Measurements from ENCODE around the gene SCARB1.

Gene SCARB1

DNA sequence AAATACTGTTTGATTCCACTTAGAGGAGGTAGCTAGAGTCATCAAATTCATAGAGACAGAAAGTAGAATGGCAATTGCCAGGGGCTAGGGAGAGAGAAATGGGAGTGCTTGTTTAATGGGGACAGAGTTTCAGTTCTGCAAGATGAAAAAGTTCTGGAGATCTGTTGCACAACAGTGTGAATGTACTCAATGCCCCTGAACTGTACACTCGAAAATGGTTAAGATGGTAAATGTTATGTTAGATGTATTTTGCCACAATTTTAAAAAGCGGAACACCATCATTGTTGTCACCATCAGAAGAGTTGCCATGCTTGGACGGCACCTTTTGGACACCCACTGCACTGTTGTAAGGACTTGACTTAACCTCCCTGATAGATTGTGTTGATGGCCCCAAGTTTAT is 106.9 kb downstream of the SCARB1 start:
- no peak for DNase-seq

DNA sequence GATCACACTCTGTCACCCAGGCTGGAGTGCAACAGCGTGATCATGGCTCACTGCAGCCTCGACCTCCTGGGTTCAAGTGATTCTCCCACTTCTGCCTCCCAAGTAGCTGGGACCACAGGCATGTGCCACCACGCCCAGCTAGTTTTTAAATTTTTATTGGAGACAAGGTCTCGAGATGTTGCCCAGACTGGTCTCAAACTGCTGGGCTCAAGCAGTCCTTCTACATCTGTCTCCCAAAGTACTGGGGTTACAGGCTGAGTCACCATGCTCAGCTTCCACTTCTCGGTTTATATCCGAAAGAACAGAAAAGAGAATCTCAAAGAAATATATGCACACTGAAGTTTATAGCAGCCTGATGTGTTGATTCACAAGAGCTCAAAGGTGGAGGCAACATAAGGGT is 107.5 kb downstream of the SCARB1 start:
- DNase-seq, result no peak

DNA sequence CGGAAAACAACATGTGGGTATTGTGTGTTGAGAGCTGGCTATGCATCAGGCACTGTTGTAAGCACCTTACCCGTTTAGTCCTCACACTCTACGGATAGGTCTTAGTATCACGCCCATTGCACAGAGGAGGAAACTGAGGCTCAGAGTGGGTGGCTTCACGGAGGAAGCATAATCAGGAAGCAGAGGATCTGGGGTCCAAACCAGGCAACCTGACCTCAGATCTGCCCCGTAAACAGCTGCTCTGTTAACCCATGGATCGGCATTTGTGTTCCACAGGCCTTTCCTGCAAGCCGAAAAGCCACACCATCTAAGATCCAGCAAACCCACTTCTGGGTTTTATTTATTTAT is 107.9 kb downstream of the SCARB1 start:
- no peak for DNase-seq

DNA sequence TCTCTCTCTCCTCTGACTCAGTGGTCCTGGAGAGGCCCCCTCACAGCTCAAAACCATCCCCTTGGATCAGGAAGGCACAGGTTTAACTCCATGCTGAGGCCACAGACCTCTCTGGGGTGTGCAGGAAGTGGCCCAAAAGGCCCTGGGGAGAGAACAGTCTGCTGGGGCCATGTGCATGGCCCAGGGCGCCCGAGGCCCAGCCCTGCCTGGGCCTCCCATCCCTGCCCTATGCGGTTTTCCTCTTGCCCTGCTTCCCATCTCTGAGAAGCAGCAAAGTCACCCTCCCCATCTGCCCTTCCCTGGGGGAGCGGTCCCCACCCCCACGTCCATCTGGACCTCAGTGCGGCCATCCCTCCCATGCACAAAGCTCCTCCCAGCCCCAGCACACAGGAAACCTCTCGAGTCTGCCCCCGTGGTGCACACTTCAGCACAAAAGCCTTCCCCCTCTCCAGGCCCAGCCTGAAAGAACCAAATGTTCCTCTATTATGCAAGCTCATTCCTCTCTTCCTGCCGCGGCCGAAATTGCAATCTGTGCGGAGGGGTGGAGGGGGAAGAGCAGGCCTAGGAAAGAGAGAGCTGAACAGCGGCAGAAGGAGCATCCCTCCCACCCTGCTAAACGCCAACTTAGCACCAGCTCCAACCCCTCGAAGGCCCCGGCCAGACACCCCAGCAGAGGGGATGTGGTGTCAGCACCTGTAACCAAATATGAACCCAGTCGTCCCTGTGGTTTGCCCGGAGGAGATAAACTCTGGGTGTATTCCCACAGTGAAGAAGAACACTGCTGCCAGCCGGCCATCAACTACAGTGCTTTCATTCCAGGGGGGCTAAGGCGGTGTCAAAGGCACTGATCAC is 108.5 kb downstream of the SCARB1 start:
- DNase-seq, result no peak

DNA sequence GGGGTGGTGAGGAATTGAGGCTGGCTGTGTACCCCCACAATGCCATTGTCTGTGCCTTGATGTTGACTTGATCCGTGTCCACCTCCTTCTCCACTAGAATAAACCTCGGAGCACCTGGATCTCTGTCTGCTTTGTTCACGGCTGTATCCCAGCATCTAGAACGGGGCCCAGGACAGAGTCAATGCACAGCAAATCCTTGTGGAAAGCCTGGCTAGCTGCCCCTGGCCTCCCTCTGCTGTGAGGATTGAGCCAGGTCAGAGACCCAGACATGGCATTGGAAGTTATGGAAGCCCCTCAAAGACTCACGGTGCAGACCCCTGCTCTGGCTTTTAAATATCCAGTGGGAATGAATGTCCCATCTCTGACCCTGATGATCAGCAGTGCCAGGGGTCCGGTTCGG is 109.2 kb downstream of the SCARB1 start:
- no peak for DNase-seq

DNA sequence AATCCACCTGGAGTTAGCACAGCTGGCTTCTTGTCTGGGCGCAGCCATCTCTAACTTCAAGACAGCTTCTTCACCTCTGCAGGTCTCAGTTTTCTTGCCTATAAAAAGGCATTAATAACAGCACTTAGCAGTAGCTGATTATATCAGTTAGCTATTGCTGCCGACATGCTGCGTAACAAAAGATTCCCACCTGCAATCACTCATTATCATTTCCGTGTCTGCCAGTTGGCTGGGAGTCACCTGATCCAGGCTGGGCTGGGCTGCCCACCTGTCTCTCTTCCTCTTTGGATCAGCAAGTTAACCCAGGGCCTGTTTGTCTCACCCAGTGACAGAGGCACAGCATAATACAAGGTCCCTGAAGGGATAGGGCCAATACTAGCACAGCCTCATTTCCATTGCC is 109.7 kb downstream of the SCARB1 start:
- DNase-seq, result no peak

DNA sequence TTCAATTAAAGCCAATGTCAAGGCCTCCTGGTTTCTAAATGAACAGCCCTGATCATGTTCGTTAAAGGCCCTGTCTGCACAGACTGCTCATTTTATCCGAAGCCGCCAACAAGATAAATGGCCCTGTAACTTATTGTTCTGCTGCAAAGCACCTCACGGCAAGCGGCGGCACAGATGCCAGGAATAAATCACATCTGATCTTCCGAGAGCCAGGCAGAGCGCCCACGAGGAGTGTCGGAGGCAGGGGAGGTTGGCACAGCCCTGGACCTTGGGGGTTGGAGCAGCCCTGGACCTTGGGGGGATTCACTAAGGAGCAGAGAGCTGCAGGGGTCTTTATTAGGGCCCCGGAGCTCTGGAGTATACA is 110.5 kb downstream of the SCARB1 start:
- no peak for DNase-seq

DNA sequence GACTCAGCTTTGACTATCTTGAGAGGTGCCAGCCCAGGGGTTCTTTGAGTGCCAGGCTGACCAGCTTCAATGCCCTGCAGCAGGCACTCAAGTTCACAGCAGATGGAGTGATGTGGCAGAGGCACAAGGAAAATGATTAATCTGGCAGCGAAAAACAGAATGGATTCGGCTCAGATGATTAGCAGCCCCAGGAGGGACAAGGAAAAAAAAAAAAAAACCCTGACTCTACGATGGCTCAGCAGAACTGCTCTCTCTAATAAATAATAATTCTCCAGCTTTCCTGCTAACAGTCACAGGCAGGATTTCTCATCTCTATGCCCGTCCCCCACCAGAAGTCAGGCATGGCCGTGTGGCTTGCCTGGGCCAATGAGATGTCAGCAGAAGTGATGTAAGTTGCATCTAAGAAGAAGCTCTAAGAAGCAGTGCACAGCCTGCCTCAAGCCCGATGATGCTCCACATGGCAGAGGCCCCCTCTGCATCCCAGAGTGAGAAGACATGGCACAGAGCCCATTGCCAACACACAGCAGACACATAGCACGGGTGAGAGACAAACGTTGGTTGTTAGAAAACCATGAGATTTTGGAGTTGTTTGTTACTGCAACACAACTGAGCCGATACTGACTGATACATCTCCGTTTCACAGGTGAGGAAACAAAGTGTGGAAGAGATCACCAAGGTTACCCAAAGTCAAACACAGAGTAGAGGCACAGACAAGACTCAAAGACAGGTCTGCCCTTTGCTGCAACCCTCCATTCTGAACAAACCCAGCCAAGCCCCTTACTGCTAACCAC is 111.0 kb downstream of the SCARB1 start:
- no peak for DNase-seq

DNA sequence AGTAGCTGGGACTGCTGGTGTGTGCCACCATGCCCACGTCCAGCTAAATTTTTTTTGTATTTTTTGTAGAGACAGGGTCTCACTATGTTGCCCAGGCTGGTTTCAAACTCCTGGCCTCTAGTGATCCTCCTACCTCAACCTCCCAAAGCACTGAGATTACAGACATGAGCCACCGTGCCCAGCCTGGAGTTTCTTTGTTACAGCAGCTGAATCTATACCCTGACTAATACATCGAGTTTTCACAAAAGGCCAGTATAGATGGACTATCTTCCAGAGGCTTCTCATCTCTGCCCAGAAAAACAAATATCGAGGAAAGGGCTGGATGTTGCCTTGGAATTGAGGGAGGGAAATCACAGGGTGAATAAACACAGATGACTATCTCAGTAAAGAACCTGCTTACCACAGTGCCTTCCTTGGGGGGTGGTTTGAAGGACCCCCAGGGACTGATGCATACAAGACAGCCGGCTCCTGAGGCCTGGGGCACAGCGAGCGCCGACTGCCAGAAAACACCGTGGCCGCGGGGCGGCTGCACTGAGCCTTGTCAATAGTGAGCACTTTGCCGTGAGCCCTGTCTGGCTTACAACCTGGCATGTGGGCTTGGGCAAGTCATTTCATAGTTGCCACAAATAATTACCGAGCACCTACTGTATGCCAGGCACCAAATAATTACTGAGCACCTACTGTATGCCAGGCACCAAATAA is 111.9 kb downstream of the SCARB1 start:
- DNase-seq, result no peak

DNA sequence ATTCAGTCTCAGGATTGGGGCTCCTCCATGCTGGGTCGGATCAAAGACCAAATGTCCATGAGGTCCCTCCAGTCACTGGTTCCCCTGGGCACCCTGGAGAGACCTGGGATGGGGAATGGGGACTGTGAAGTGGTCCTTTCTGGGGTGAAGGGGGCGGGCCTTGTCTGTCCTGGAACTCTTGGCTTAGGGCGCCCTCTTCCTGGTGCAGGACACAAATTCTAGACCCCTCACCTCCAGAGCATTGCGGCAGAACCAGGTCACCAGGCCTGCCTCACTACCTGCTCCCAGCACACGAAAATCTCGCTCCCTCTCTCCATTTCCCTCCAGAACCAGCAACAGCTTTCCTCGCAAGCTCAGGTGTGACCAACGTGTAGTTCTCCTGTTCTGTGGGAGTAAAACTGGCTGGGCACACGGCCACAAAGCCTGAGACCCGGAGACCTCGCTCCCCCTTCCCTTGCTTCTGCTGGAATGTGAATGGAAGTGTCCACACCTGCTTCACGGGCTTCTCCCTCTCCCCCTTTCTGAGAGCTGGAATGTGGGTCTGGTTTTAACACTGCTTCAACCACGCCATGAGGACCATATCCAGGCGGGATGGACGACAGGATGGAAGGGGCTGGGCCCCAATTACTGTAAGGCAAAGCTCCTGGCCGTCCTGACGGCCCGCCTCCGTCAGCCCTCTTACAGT is 112.7 kb downstream of the SCARB1 start:
- no peak for DNase-seq

DNA sequence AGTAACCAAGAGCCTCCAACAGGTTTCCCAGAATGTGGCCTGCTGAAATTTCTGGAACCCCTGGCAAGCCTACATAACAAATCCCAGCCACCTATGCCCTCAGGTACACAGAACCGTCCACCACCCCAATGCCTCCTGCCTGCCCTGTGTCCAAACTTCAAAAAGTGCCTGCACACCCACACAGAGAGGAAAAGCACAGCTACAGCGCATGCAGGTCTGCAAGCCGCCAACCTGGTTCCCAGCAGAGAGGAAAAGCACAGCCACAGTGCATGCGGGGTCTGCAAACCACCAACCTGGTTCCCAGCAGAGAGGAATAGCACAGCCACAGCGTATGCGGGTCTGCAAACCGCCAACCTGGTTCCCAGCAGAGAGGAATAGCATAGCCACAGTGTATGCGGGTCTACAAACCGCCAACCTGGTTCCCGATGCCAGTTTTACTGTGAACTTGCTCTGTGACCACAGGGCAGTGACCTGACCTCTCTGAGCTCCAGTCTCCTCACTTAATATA is 113.5 kb downstream of the SCARB1 start:
- DNase-seq, result no peak

DNA sequence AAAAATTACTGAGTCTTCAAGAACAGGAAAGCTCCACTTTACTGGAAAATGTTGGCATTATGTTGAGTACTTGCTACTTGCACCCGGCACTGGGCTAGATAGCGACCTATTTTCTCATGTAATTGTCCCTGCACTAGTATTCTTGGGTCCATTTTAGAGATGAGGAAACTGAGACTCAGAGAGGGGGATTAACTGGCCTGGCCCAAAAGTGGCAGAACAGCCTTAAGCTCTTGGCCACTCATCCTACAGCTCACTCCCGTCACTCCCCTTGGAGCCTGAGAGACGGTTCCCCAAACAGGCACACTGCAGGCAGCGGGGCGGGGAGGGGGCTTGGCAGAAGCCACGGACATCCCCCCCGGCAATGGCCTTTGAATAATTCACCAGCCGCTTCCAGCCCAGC is 113.9 kb downstream of the SCARB1 start:
- DNase-seq, result no peak

DNA sequence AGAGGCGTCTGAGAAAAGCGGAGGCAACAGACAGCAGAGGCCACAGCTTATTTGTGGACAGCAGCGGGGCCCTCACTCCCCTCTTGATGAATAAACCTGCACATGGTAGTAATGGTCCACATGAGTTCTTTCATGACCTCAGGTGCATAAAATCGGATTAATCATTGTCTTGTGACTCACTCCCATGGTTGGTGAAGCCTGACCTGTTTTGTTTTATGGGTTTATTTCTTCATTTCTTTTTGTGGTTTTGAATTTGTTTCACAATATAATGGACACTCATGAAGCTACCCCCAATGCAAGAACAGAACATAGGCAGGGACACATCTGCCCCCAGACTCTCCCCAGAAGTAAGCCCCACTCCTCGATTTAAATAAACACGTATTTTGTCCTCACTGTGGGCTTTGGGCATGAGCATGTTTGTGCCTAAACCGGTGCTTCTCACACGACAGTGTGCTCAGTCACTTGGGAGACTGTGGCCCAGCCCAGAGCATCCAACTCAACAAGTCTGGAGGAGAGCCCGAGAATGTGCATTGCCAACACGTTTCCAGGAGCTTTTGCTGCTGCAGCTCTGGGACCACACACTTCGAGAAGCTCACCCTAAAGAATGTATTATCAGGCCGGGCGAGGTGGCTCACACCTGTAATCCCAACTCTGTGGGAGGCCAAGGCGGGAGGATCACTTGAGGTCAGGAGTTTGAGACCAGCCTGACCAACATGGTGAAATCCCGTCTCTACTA is 116.1 kb downstream of the SCARB1 start:
- DNase-seq, result no peak

DNA sequence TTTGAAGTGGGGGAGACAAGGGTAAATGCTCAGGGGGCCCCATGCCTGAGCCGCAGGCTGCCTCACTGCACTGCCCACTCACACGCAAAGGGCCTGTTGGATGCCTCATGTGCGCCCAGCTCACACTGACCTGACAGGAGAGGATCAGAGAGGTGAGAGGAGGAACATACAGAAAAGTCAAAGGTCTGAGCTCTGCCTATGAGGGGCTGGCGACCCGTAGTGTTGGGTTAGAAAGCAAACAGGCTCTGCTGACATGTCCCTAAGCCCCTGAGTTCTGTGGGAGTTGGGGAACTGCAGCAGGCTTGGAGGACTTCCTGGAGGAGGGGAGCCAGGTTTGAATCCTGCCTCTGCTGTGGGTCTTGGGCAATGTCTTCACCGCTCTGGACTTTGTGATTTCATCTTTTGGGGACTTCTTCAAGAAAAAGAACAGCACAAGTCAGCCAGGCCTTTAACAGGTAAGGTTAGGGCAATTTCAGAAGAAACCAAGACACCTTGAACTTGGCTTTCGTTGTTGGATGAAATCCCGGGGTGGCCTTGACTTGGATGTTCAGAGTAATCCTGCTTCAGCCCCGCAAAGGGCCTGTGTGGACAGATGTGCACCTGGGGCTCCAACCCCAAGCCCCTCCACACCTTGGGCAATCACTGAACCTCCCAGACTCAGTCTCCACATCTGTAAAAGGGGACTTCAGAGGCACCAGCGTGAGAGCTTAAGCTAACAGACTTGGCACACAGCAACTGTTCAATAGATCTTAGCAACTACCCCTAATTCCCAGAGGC is 116.8 kb downstream of the SCARB1 start:
- DNase-seq, result no peak

DNA sequence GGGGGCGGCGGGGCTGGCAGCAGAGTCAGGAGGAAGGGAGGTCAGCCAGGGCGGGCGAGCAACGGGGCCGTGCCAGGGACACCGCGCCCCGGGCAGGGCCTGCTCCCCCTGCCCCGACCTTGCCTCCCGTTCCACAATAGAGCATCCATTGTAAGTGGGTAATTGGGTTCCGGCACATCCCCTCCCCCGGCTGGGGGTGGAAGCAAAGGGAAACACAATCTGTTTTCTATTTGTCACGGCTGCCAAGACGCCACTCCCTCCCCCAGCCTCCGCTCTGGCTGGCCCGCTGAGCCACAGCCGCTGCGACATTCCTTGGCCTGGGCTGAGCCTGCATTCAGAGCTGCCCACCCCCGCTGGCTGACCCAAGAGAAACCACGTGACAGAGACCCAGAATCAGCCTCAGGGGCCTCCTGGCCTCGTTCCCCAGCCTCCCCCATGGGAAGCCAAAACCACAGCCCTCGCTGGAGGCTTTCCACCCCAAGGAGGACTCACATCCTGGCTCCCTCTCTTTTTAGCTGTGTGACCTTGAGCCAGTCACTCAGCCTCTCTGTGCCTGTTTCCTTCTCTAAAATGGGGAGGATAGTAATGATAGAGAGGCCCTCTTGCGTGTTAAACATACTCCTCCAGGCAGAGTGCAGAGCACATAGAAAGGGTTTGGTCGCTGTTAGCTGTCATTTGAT is 117.6 kb downstream of the SCARB1 start:
- no peak for DNase-seq

DNA sequence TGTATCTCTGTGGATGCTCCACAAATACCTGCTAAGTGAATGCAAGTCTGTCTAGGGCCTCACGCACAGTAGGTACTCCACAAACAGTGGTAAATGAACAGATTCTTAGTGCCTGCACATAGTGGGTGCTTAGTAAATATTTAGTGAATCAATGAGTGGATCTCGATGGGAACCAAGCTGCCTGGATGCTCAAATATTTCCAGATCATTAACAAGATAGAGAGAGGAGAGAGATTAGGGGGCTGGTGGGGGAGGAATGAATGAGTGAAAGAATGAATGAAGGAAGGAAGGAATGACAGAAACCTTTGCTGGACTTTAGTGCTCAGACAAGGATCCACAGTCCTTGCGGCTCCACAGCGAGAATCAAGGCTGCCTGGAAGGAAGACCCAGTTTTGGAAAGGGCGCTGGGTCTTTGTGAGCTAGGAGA is 118.2 kb downstream of the SCARB1 start:
- DNase-seq, result no peak

DNA sequence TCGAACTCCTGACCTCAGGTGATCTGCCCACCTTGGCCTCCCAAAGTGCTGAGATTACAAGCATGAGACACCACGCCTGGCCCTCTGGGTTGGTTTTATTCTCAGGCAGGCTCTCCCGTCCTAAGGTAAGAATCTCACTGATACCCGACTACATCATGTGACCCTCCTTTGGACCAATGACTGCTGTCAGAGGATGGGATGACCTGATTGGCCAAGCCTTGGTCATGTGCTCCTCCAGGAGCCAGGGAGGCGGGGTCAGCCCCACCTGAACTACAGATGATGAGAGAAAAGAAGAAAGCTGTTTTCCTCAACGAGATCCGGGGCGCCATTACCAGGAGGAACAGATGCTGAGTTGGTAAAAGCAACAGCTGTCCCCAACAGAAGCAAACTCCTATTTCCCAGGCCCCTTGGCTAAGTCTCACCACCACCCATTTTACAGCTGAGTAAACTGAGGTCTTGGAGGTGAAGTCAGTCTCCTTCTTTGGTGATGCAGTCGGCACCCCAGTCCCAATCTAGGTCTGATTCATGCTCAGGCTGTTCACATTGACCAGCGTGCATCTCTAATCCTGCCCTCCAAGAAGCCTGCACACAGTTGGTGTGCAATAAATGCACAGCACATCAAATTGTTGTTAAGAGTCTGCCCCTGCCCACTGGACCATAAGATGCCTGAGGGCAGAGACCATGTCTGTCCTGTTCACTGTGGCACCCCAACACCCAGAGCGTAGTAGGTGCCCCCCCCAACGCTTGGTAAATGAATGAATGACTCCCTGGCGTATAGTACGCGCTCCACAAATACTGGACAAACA is 118.8 kb downstream of the SCARB1 start:
- no peak for DNase-seq

DNA sequence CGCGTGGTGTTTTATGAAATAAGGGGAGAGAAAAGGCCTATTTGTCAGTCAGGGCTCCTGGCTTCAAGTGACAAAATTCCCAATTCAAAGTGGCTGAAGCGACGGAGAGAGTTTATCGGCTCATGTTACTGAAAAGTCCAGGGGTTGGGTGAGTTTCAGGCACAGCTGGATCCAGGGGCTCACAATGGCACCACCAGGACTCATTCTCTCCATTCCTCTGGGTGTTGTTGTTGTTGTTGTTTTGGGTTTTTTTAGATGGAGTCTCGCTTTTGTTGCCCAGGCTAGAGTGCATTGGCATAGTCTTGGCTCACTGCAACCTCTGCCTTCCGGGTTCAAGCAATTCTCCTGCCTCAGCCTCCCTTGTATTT is 119.4 kb downstream of the SCARB1 start:
- DNase-seq, result no peak

DNA sequence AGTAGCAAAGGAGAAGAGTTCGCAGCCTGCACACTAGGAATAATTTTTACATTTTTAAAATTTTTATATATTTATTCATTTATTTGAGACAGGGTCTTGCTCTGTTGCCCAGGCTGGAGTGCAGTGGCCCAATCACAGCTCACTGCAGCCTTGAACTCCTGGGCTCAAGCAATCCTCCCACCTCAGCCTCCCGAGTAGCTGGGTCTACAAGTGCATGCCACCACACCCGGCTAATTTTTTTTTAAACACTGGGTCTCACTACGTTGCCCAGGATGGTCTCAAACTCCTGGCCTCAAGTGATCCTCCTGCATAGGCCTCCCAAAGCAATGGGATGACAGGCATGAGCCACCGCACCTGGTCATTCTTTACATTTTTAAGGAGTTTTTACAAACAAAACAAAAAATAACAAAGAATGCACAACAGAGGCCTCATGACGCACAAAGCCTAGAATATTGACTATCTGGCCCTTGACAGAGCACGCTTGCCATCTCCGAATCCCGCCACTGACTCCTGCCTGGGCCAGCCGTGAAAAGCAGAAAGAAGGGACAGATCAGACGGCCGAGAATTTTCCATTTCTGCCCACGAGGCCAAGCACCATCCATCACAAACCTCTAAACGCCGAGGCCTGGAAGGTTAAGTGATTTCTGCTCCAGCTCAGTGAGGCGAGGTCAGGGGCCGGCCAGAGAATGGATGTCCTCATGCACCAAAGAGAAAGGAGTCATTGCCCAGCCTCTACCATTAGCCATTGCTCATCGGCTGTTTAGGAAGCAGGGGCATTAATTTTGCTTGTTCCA is 120.0 kb downstream of the SCARB1 start:
- DNase-seq, result no peak
